Activated CD8-positive, alpha-beta memory T cell treated with anti-CD3 and anti-CD28 coated beads for 1 hour (primary cell): ENCODE data around the gene PPP1R7.

Experiments used
- DNase-seq, 2 donors: peaks; one replicate each; pipeline ENCODE4 v3.0.0-alpha.2; 2020; ENCODE audit warnings: low read depth in 1 of 2; ENCODE audit errors: extremely low read depth in 1 of 2

Gene PPP1R7

GRCh38 chr2:241138471-241138870 is 11.8 kb upstream of the PPP1R7 start:
- DNase-seq = no peak

DNA sequence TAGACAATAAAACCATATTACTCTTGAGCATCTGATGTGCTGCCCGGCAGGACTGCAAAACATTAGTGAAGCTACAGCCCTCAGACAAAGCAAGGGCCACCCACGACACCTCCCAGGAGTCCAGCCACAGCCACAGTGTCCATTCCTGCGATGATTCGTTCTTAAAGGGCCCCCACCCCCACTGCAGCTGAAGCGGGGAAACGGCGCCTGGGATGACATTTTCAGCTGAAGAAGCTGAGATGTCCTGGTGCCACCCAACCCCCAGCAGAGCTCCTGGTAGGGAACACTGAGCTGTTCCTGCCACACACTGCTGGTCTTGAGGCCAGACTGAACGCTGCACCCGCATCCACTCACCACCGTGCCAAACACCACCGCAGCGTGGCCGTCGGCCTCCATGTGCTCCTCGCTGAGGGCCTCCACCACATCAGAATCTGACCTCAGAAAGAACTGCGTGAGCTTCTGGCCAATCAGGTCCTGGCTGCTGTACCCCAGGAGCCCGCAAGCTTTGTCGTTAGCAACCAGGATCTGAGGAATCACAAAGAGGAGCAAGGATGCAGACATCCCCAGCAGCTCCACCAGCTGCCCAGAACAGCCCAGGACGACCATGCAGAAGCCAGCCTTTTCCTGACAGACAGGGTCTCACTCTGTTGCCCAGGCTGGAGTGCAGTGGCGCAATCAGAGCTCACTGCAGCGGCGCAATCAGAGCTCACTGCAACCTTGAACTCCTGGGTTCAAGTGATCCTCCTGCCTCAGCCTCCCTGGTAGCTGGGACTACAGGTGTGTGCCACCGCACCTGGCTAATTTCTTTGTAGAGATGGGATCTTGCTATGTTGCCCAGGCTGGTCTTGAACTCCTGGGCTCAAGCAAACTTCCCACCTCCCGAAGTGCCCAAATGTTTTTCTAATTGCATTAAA is 10.5 kb upstream of the PPP1R7 start:
- DNase-seq = no peak

- DNase-seq = no peak
These were observed 9.8 kb upstream of the PPP1R7 start for GRCh38 chr2:241140445-241140840.

GRCh38 chr2:241141214-241141770 is 9.0 kb upstream of the PPP1R7 start:
- DNase-seq = no peak

GRCh38 chr2:241142063-241142462 is 8.2 kb upstream of the PPP1R7 start:
- DNase-seq = no peak

DNA sequence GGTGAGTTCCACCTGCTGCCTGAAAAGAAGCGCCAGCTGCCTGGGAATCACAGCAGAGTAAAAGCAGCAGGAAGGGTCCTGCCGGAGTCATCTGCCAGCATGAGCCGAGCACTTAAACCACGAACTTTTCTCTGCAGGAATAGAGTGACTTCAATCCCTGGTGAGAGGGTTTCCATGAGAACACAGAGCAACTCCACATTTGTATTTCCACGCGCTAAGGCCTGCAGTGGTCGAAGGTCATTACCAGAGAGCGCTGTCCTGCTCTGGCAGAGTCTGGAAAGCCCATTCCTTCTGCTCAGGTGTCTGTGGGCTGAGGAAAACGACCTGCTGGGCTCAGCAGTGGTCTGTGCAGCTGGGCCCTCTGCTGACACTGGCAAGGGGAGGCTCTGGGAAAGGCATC is 7.7 kb upstream of the PPP1R7 start:
- no peak for DNase-seq

DNA sequence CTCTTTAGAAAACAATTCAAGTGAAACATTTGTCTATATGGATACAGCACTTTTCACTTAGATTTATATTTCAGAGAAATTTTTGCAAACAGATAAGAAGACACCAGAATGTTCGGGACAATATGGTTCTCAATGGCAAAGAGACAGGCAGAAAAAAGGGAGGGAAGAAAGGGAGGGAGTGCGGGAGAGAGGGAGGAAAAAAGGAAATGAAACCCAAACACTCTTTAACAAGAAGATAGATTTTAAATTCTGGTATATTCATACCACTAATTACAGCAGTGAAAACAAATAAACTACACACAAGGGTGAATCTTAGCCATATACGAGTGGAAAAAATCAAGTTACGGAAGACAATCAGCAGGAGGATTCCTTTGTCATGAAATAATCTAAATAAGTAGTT is 4.0 kb upstream of the PPP1R7 start:
- DNase-seq = no peak

DNA sequence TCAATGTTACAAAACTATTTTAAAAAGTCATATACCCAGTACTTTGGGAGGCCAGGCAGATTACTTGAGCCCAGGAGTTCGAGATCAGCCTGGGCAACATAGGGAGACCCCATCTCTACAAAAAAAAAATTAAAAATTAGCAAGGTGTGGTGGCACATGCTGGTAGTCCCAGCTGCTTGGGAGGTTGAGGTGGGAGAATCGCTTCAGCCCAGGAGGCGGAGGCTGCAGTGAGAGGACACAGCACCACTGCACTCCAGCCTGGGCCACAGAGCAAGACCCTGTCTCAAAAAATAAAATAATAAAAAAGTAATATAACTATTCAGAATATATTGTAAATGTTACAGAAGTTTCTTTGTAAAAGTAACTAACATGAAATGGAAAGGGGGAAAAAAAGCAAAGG is 2.9 kb upstream of the PPP1R7 start:
- no peak for DNase-seq

GRCh38 chr2:241148239-241148638 is 2.0 kb upstream of the PPP1R7 start:
- no peak for DNase-seq

DNA sequence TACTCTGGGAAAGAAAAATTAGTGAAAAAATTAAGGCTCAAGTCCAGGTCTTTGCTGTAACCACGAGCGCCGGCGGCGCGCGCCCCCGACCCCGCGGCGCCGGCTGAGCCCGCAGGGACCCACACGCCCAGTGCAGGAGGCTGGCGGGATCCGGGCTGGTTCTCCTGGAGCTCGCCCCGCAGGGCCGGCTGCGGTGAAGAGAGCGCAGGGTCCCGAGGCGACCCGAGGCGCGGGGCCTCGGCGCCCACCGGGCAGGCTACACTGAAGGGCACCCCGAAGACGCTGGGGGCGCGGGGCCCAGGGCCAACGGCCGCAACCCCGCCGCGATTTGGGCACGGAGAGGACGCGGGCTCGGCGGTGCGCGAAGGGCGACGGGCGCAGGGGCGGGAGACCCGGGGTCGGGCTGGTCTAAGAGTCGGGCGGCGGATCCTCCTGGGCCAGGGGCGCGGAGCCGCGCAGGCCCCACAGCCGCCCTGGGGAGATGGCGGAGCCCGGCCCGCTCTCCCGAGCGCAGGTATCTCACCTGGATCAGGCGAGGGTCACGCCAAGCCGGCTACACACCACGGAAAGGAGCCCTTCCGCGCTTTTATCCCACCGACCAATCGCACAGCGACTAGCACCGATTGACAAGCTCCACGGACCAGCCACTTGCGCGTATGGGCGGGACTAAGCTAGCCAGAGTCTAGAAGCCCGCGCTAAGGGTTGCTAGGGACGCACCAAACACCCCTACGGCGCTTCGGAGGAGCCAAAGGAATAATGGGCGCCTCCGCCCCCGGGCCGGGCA is 1.2 kb upstream of the PPP1R7 start, which contains the start of gene PASK:
Gene PASK, minus strand, starts transcription at position 582 of the 784 bp plus-strand sequence. CDS start 6,440 bp downstream, outside the sequence.
- DNase-seq = peak; percentile 85 to 86

- no peak for DNase-seq
These were observed 667 bp upstream of the PPP1R7 start for GRCh38 chr2:241149675-241149924.

- DNase-seq = no peak
These were observed 628 bp downstream of the PPP1R7 start for GRCh38 chr2:241150660-241151530.

- no peak for DNase-seq
These were observed 1.8 kb downstream of the PPP1R7 start for GRCh38 chr2:241151934-241152660.

- DNase-seq = no peak
These were observed 3.3 kb downstream of the PPP1R7 start for GRCh38 chr2:241153616-241154015.

DNA sequence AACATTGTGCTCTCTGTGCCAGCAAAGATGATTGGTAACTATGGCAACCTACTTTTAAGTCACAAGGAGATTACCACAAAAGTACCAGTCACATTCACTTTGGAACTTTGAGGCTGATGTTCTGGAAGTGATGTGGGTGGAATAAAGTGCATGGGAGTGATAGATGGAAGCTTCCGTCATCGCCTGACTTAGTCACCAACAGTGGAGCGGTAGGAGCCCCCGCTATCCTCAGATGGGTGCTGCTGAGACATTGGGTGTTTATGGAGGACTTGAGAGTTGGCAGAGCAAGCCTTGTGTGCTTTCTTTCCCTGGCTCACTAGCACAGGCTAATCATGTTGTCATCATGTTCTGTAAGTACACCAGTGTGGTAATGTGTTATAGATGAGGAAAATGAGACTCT is 4.6 kb downstream of the PPP1R7 start:
- no peak for DNase-seq

DNA sequence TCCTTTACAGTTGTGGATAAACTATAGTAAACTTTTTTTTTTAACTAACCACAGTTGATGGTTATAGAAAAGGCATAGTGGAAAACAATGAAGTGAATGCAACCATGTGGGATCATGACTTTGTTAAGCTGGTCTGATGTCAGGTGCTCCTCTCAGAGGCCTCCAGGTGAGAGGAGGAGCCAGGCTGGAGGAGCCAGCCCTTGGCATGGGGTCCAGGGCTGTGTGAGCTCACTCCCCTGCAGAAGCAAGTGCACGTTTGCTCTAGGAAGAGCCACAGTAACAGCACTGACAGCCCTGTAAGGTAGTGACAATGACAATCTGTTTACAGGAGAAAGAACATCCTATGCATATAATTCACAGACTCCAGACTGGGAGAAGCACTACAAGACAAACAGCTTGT is 5.7 kb downstream of the PPP1R7 start:
- no peak for DNase-seq

- no peak for DNase-seq
These were observed 6.7 kb downstream of the PPP1R7 start for GRCh38 chr2:241156971-241157441.

- DNase-seq = no peak
These were observed 7.7 kb downstream of the PPP1R7 start for GRCh38 chr2:241157841-241158545.

DNA sequence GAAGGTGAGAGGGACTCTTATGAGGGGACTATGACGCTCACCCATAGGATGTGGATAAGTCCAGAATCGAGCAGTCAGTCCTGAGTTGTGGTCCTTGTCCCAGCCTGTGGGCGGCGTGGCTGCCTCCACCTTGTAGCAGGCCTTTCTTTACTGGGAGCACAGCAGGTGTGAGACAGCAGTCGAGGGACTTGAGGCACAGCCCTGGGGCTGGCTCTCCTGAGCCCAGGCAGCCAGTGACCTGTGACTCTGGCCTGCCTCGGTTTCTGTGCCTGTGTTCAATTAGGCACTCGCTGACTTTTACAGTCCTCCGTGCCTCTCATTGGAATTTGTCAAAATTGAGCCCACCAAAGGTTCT is 8.3 kb downstream of the PPP1R7 start:
- no peak for DNase-seq

GRCh38 chr2:241159116-241159515 is 8.8 kb downstream of the PPP1R7 start:
- DNase-seq = no peak
